SU-DHL-6 (cell line): ENCODE data around the gene NTRK1.

Source experiments
- CTCF ChIP-seq: fragments of 200-600 bp; sonication (generic); IDR thresholded peaks from one replicate; pipeline ENCODE4 v1.5.1; 2017; ENCODE audit warnings: antibody characterized with exemption, mild to moderate bottlenecking, low read length, moderate library complexity; ENCODE audit not compliant: insufficient read depth, poor library complexity, severe bottlenecking
- EZH2phosphoT487 ChIP-seq: fragments of 200-600 bp; sonication (generic), shearing (Covaris generic); conservative IDR thresholded peaks from 2 replicates; pipeline ENCODE4 v1.6.1; 2018; ENCODE audit warnings: mild to moderate bottlenecking, antibody characterized with exemption, low read length, moderate library complexity, mixed read lengths

DNA sequence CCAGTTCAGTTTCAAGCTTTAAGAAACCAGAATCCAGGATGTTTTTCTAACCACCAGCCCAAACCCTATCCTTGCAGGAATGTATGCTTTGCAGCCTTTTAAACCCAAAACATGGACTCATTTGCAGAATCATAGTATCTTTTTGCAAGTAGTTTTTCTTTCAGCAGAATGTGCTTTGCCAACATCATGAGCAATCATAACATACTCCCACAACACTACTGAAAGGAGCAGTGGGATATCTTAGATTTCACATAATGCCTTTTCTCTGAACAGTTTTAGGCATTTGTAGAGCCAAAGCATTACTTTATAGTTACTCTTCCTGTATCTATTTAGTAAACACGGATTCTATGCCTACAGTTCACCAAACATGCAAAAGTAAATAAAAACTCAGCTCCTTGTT, 34.0 kb upstream of the NTRK1 start:
- no peak for TF ChIP-seq CTCF
- no peak for TF ChIP-seq EZH2phosphoT487
